Trophoblast cell (in vitro differentiated cells and primary cell): ENCODE results near the gene MT1B.

Experiments used
- DNase-seq, 2 donors: peaks; one replicate each; pipeline ENCODE4 v3.0.0-alpha.2; 2016
- H2AFZ ChIP-seq: 2 replicates; pipeline ENCODE4 v1.6.1; 2013; ENCODE audit warnings: low read length, moderate library complexity, mild to moderate bottlenecking; ENCODE audit not compliant: insufficient read depth, poor library complexity
- H2AK5ac ChIP-seq: 2 replicates; pipeline ENCODE4 v1.6.1; 2013; ENCODE audit warnings: mild to moderate bottlenecking, low read length
- H2BK120ac ChIP-seq: 2 replicates; pipeline ENCODE4 v1.6.1; 2013; ENCODE audit warnings: low read length, mild to moderate bottlenecking, moderate library complexity; ENCODE audit not compliant: insufficient read depth, poor library complexity
- H2BK12ac ChIP-seq: 2 replicates; pipeline ENCODE4 v1.6.1; 2013; ENCODE audit warnings: mild to moderate bottlenecking, low read length, moderate library complexity
- H2BK5ac ChIP-seq: 2 replicates; pipeline ENCODE4 v1.6.1; 2013; ENCODE audit warnings: low read length, low read depth, moderate library complexity, mild to moderate bottlenecking; ENCODE audit not compliant: poor library complexity
- H3K14ac ChIP-seq: 2 replicates; pipeline ENCODE4 v1.6.1; 2013; ENCODE audit warnings: mild to moderate bottlenecking, low read length
- H3K18ac ChIP-seq: 2 replicates; pipeline ENCODE4 v1.6.1; 2013; ENCODE audit warnings: mild to moderate bottlenecking, low read length
- H3K23ac ChIP-seq: 2 replicates; pipeline ENCODE4 v1.6.1; 2013; ENCODE audit warnings: low read length
- H3K27ac ChIP-seq: 2 replicates; pipeline ENCODE4 v1.5.1; 2013; ENCODE audit warnings: low read depth, mild to moderate bottlenecking, inconsistent platforms, low read length, moderate library complexity
- H3K27me3 ChIP-seq: 2 replicates; pipeline ENCODE4 v1.6.1; 2013; ENCODE audit warnings: inconsistent platforms, mild to moderate bottlenecking, low read length, moderate library complexity; ENCODE audit not compliant: insufficient read depth
- H3K36me3 ChIP-seq, 2 experiments: 1 replicate in 1 of 2; 2 replicates in 1 of 2; pipeline ENCODE4 v1.6.1; 2013; ENCODE audit warnings: low read length in 2 of 2, mild to moderate bottlenecking in 2 of 2, moderate library complexity in 1 of 2; ENCODE audit not compliant: insufficient read depth in 2 of 2, control insufficient read depth in 1 of 2
- H3K4ac ChIP-seq: 2 replicates; pipeline ENCODE4 v1.6.1; 2013; ENCODE audit warnings: low read depth, mild to moderate bottlenecking, low read length, moderate library complexity
- H3K4me1 ChIP-seq, 2 experiments: 1 replicate in 1 of 2; 2 replicates in 1 of 2; pipeline ENCODE4 v1.6.1; 2013; ENCODE audit warnings: low read length in 2 of 2, mild to moderate bottlenecking in 2 of 2, moderate library complexity in 1 of 2; ENCODE audit not compliant: insufficient read depth in 2 of 2, control insufficient read depth in 1 of 2
- H3K4me2 ChIP-seq: 2 replicates; pipeline ENCODE4 v1.6.1; 2013; ENCODE audit warnings: inconsistent platforms, mild to moderate bottlenecking, low read length, moderate library complexity
- H3K4me3 ChIP-seq: 2 replicates; pipeline ENCODE4 v1.5.1; 2013; ENCODE audit warnings: mild to moderate bottlenecking, low read depth, low read length, inconsistent platforms
- H3K79me1 ChIP-seq: one replicate; pipeline ENCODE4 v1.6.1; 2013; ENCODE audit warnings: low read length
- H3K79me2 ChIP-seq: 2 replicates; pipeline ENCODE4 v1.6.1; 2013; ENCODE audit warnings: low read length, mild to moderate bottlenecking; ENCODE audit not compliant: control insufficient read depth, insufficient read depth, poor library complexity
- H3K9ac ChIP-seq: 2 replicates; pipeline ENCODE4 v1.6.1; 2013; ENCODE audit warnings: mild to moderate bottlenecking, low read length
- H3K9me3 ChIP-seq: 2 replicates; pipeline ENCODE4 v1.6.1; 2013; ENCODE audit warnings: low read depth, mild to moderate bottlenecking, control low read depth, inconsistent platforms, low read length; ENCODE audit not compliant: insufficient read depth
- H4K12ac ChIP-seq: 2 replicates; pipeline ENCODE4 v1.6.1; 2013; ENCODE audit warnings: low read depth, mild to moderate bottlenecking, low read length, moderate library complexity
- H4K8ac ChIP-seq: 2 replicates; pipeline ENCODE4 v1.6.1; 2013; ENCODE audit warnings: low read depth, mild to moderate bottlenecking, low read length, moderate library complexity
- H4K91ac ChIP-seq: one replicate; pipeline ENCODE4 v1.6.1; 2013; ENCODE audit warnings: low read depth, mild to moderate bottlenecking, low read length, moderate library complexity
- WGBS: extraction: QIAGEN DNeasy Blood & Tissue Kit; methylation state at CpG from one replicate; pipeline ENCODE4 v1.1.7; 2013; ENCODE audit warnings: missing lambda C conversion rate; ENCODE audit not compliant: insufficient read length, insufficient coverage; ENCODE audit errors: extremely low coverage; 5-methylcytosine and 5-hydroxymethylcytosine counted together

Gene MT1B

GRCh38 chr16:56645311-56645710, 6.4 kb upstream of the MT1B start:
- no peak overlapping the region for H3K23ac ChIP-seq
- H2BK120ac ChIP-seq: no peak overlapping the region
- H3K79me2 ChIP-seq: no peaks in the 10 kb centered on the region
- no peak overlapping the region for H4K8ac ChIP-seq
- H3K4me1 ChIP-seq: peaks cover 0 to 3% of the 10 kb centered on the region in 2 experiments
- H3K27ac ChIP-seq: no peak overlapping the region
- H3K9ac ChIP-seq: no peak overlapping the region
- no peak overlapping the region for H3K4me2 ChIP-seq
- H2BK12ac ChIP-seq: no peak overlapping the region
- no peak overlapping the region for H4K91ac ChIP-seq
- no peaks in the 10 kb centered on the region for H3K79me1 ChIP-seq
- H4K12ac ChIP-seq: no peak overlapping the region
- no CpG with 5 or more reads among the region's 1 CpG for WGBS
- no peak overlapping the region for H2AFZ ChIP-seq
- no peak overlapping the region for H3K4ac ChIP-seq
- DNase-seq: no peak
- H3K4me3 ChIP-seq: no peak overlapping the region
- H3K27me3 ChIP-seq: peaks cover 61% of the 10 kb centered on the region
- H3K9me3 ChIP-seq: peaks cover 3% of the 10 kb centered on the region
- no peak overlapping the region for H2BK5ac ChIP-seq
- no peaks in the 10 kb centered on the region for H3K36me3 ChIP-seq
- H3K14ac ChIP-seq: no peak overlapping the region
- H2AK5ac ChIP-seq: no peak overlapping the region
- no peak overlapping the region for H3K18ac ChIP-seq

- H3K27ac ChIP-seq: no peak overlapping the region
- no peak overlapping the region for H3K23ac ChIP-seq
- no peaks in the 10 kb centered on the region for H3K36me3 ChIP-seq
- H2AFZ ChIP-seq: no peak overlapping the region
- H3K14ac ChIP-seq: no peak overlapping the region
- no peaks in the 10 kb centered on the region for H3K79me1 ChIP-seq
- no CpG with 5 or more reads among the region's 1 CpG for WGBS
- no peak for DNase-seq
- no peak overlapping the region for H3K4me2 ChIP-seq
- H2BK5ac ChIP-seq: no peak overlapping the region
- H3K9ac ChIP-seq: no peak overlapping the region
- no peaks in the 10 kb centered on the region for H3K79me2 ChIP-seq
- H3K4me1 ChIP-seq: peaks cover 0 to 3% of the 10 kb centered on the region in 2 experiments
- no peak overlapping the region for H2AK5ac ChIP-seq
- H4K8ac ChIP-seq: no peak overlapping the region
- H3K4ac ChIP-seq: no peak overlapping the region
- H4K91ac ChIP-seq: no peak overlapping the region
- no peak overlapping the region for H3K18ac ChIP-seq
- peaks cover 3% of the 10 kb centered on the region for H3K9me3 ChIP-seq
- no peak overlapping the region for H4K12ac ChIP-seq
- no peak overlapping the region for H2BK12ac ChIP-seq
- H3K27me3 ChIP-seq: peaks cover 56% of the 10 kb centered on the region
- no peak overlapping the region for H3K4me3 ChIP-seq
- no peak overlapping the region for H2BK120ac ChIP-seq
These were observed 5.8 kb upstream of the MT1B start for GRCh38 chr16:56645838-56646237.

DNA sequence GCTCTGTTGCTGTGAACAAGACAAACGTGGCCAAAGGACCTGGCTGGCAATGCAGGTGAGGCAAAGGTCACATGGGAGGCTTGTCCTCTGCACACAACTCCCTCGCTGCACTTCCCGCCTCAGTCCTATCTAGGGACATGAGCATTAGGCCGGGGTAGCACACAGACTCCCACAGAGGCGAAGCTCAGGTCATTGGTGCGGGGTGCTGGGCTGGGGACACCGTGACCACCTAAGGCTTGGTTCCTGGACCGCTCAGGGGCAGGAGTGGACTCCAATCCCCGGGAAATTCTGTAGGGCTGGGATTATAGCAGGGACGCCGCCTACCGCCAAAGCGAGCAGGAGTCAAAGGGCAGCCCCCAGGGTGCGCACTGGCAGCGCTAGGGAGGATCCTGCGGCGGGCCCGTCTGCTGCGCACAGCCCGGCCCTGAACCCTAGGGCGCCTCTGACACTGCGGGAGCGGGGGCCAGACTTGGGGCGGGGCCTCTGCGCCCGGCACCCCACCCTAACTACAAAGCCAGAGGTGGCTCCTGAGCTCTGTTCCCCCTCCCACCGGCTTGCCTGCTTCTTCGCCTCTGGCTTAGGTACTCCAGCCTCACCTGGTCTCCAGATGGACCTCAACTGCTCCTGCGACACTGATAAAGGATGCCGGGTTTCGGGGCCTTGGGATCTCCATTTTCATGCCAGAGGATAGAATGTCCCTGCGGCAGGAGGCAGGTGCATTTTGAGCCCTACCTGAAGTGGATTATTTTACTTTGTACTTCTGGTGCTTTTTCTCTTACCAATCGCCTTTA, 3.9 kb upstream of the MT1B start:
- H3K4me3 ChIP-seq: peak overlapping the region; percentile 11
- H3K4me2 ChIP-seq: no peak overlapping the region
- no peak overlapping the region for H3K23ac ChIP-seq
- no peaks in the 10 kb centered on the region for H3K79me1 ChIP-seq
- H2AK5ac ChIP-seq: no peak overlapping the region
- H2BK120ac ChIP-seq: no peak overlapping the region
- no peak for DNase-seq
- no peak overlapping the region for H3K27ac ChIP-seq
- H2AFZ ChIP-seq: no peak overlapping the region
- H3K36me3 ChIP-seq: no peaks in the 10 kb centered on the region
- no peak overlapping the region for H4K8ac ChIP-seq
- peaks cover 2% of the 10 kb centered on the region for H3K9me3 ChIP-seq
- no peak overlapping the region for H4K12ac ChIP-seq
- no peak overlapping the region for H2BK12ac ChIP-seq
- no peak overlapping the region for H4K91ac ChIP-seq
- H3K4ac ChIP-seq: no peak overlapping the region
- H3K79me2 ChIP-seq: no peaks in the 10 kb centered on the region
- H3K27me3 ChIP-seq: peaks cover 45% of the 10 kb centered on the region
- peaks cover 0 to 3% of the 10 kb centered on the region in 2 experiments for H3K4me1 ChIP-seq
- no peak overlapping the region for H3K18ac ChIP-seq
- no peak overlapping the region for H3K14ac ChIP-seq
- WGBS: no CpG with 5 or more reads among the region's 33 CpGs
- H2BK5ac ChIP-seq: no peak overlapping the region
- H3K9ac ChIP-seq: peak overlapping the region; percentile 33

DNA sequence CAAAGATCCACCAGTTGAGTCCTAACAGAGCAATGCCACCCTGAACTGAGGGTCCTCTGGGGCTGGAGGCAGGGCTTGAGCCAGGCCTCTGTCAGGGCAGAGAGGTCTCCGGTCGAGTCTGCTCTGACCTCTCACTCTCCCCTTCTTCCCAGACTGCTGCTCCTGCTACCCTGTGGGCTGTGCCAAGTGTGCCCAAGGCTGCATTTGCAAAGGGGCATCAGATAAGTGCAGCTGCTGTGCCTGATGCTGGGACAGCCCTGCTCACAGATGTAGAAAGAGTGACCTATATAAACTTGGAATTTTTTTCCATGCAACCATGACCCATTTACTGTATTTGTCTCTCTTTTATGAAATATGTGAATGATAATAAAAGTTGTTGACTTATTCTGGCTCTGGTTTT, 2.4 kb upstream of the MT1B start:
- no CpG with 5 or more reads among the region's 2 CpGs for WGBS
- DNase-seq: no peak
- Histone ChIP-seq H3K79me1 (no peaks in the 10 kb centered on the region), H2AFZ (no peak overlapping the region), H3K18ac (no peak overlapping the region), H3K4me2 (no peak overlapping the region), H3K27ac (no peak overlapping the region), H2BK120ac (no peak overlapping the region), H4K12ac (no peak overlapping the region), H4K91ac (no peak overlapping the region), H3K79me2 (no peaks in the 10 kb centered on the region), H3K27me3 (peaks cover 31% of the 10 kb centered on the region), H2BK5ac (no peak overlapping the region), H3K4me3 (no peak overlapping the region), H3K9me3 (no peaks in the 10 kb centered on the region), H3K4me1 (no peaks in the 10 kb centered on the region), H3K4ac (no peak overlapping the region), H3K9ac (no peak overlapping the region), H3K36me3 (no peaks in the 10 kb centered on the region), H2BK12ac (no peak overlapping the region), H2AK5ac (no peak overlapping the region), H4K8ac (no peak overlapping the region), H3K23ac (no peak overlapping the region), H3K14ac (no peak overlapping the region)
